LHCN-M2 (cell line): ENCODE data around the gene CBX8. TPM values are rescaled to one million over a fixed set of nuclear protein-coding genes. Genes with fewer than 3 reads are reported as not detected.

Source experiments
- DNase-seq: peaks from one replicate; pipeline ENCODE4 v3.0.0-alpha.2; 2012; ENCODE audit warnings: low read depth
- polyA plus RNA-seq: library from polyadenylated mRNA; unstranded; fragments of >200 nt; gene quantifications from one replicate; pipeline ENCODE4 v1.2.1, GENCODE V29; 2012; ENCODE audit warnings: missing spikeins
- total RNA-seq: library from RNA; depleted of rRNA; stranded (reverse); fragments of >200 nt; gene quantifications from 2 replicates; pipeline ENCODE4 v1.2.3, GENCODE V29; 2014; rRNA removed

CBX8 gene
- 5.1 and 10.8 TPM in 2 replicates for total RNA-seq
- polyA plus RNA-seq = 5.9 TPM

DNA sequence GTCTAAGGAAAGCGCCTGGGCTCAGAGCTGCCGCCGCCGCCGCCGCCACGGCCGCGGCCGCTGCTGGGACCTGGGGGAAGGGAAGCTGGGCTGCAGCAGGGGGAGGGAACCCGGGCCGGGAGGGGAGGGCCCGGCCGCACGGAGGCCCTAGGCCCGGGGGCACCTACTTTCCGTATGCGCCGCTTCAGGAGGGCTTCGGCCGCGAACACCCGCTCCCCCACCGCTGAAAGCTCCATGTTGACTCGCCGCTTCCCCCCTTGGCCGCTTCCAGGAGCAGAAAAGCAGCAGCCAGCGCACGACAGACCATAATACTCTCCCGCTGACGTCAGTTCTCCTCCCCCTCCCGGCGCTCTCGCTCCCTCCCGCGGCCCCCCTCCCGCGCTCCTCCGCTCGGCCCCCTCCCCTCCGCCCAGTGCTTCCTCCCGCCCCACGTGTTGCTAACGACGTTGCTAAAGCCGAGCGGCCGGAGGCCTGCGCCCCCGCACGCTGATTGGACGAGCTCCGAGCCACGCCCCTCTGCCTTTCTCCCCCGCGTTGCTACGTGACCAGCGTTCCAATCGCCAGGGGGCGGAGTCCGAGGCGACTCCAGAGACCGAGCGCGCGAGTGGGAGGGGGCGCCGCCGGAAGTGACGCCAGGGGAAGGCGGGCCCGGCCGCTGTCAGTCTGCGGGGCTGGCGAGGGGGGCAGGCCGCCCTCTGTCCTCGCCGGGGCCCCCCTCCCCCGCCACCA lies at the start of gene CBX8:
Gene CBX8, minus strand, starts transcription at position 315 of the 729 bp plus-strand sequence. Its CDS starts 79 bp downstream, at position 236.
- peak; percentile 98 for DNase-seq

DNA sequence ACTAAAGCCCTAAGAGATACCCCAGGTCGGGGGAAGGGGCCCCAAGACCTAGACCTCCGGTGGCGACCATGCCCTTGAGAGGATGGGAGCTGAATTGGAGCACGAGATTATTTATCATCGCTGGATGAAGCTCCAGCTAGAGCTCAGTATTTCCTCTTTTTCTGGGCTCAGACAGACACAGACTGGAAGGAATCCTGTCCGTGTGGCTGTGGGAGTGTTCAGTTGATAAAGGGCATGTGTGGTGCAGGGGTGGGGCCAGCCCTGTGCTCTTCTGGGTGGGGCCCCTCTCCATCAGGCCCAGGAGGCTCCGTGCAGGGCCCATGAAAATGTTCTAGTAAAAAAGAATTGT lies 48.7 kb upstream of the CBX8 start:
- no peak for DNase-seq

DNA sequence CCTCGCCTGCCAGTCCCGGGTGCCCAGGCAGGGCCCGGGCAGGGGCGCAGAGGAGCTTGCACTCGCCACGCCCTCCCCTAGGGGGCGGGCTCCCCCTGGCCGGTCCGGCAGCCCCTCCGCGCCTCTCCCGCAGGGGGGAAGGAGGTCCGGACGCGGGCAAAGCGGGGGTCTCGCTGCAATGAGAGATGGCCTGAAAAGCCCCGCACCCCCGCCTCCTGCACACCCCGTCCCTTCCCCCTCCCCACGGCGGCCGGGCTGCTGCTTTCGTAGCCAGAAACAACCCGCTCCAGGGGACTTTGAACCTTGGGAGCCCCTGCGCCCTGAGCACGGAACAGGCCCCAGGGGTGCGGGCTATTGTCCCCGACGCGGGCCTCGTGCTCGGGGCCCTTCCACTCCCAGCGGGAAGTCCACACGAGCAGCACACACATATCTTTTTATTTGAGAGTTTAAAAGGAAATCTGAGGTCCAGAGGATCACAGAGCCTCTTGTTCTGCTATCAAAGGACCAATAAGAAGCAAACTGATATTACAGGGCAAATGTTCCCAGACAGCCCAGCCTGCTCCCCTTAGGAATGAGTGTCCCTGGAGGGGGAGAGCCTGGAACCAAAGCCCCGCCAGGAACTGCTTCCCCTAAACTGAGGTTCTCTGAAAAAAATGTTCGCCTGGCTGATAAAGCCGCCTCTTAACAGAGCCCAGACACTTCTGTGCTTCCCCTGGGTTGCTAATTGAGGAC lies 48.2 kb upstream of the CBX8 start:
- no peak for DNase-seq

DNA sequence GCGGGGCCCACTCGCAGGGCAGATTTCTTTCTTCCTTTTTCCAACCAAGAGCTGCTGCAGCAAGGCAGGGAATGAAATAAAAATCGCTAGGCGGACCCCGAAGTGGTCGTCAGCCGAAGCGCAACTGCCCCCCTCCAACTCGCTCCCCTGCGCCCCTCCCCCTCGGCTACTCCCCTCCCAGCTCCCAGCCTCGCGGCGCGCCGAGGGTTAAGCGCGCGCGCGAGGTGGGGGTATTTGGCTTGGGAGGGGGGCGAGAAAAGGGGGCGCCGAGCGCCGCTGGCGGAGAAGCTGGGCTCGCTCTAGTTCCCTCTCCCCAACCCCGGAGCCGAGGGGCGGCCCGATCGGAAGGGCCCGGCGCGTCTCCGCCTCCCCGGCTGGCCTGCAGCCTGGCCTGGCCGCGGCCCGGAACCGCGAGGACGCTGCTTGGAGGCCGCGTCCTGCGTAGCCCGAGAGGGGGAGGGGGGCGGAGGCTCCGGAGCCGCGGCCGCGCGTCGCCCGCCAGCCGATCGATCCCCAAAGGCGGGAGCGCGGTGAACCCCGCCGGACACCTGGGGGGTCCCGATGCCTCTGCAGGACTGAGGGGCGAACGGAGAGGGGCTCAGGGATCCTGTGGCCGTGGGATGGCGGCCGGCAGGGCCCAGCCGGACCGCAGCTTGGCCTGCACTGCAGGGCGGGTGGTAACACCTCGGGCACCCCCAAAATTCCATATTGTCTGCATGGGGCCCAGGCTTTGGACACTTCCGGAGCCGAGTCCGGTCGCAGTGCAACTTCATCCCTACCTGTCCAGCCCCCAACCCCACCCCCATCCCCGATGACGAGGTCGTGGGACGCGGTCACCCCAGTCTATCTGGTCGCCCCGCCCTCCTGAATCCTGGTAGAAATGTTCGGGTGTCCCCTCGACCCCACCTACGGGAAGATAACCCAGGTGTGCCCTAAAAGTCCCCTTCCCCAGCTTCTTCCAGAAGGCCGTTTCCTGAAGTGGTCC lies 47.2 kb upstream of the CBX8 start:
- peak; percentile 49 for DNase-seq

DNA sequence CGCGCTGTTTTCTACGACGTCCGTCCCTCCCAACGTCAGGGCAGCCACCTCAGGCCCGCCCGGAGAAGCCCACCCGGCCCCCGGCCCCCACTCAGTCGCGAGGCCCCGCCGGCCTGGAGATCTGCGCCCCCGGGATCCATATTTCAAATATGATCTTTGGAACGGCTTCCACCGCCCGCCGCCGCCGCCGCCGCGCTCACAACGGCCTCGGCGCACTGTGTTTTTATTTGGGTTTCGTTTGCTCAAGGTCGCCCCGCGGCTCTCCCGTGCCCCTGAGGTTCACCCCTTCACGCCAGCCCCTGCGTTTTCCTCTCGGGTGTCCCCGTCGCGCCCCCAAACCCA lies 46.6 kb upstream of the CBX8 start:
- DNase-seq = no peak

DNA sequence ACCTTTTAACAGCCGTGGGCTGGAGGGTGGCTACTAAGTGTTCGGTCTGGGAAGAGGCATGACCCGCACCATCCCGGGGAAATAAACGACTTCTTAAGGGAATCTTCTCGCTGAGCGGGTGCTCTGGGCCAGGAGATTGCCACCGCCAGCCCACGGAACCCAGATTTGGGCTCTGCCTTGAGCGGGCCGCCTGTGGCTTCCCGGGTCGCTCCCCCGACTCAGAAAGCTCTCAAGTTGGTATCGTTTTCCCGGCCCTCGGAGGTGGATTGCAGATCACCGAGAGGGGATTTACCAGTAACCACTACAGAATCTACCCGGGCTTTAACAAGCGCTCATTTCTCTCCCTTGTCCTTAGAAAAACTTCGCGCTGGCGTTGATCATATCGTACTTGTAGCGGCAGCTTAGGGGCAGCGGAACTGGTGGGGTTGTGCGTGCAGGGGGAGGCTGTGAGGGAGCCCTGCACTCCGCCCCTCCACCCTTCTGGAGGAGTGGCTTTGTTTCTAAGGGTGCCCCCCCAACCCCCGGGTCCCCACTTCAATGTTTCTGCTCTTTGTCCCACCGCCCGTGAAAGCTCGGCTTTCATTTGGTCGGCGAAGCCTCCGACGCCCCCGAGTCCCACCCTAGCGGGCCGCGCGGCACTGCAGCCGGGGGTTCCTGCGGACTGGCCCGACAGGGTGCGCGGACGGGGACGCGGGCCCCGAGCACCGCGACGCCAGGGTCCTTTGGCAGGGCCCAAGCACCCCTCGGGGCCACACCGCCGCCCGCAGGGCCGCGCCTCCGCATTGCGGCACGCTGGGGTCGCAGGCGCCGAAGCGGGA lies 46.0 kb upstream of the CBX8 start:
- no peak for DNase-seq

DNA sequence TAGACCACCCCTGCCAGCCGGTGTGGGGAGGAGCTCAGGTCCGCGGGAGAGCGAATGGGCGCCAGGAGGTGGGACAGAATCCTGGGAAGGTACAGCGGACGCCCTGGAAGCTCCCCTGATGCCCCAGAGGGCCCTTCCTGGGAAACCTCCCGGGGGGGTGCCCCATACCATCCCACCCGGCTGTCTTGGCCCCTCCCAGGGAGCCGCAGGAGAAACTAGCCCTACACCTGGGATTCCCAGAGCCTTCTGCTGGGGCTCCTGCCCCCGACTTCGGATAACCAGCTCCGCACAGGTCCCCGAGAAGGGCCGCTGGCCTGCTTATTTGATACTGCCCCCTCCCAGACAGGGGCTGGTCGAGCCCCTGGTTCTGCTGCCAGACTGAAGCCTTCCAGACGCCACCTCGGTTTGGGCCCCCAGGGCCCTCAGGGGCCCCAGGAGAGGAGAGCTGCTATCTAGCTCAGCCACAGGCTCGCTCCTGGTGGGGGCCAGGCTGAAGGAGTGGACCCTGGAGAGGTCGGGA lies 45.3 kb upstream of the CBX8 start:
- no peak for DNase-seq

DNA sequence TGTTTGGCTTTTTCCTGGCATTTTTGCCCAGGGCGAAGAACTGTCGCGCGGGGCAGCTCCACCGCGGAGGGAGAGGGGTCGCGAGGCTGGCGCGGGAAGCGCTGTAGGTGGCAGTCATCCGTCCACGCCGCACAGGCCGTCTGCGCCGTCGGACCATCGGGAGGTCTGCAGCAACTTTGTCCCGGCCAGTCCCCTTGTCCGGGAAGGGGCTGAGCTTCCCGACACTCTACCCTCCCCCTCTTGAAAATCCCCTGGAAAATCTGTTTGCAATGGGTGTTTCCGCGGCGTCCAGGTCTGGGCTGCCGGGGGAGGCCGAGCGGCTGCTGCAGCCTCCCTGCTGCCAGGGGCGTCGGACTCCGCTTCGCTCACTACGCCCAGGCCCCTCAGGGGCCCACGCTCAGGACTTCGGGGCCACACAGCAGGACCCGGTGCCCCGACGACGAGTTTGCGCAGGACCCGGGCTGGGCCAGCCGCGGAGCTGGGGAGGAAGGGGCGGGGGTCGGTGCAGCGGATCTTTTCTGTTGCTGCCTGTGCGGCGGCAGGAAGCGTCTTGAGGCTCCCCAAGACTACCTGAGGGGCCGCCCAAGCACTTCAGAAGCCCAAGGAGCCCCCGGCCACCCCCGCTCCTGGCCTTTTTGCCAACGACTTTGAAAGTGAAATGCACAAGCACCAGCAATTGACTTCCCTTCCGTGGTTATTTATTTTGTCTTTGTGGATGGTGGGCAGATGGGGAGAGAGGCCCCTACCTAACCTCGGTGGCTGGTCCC lies 44.7 kb upstream of the CBX8 start:
- no peak for DNase-seq

DNA sequence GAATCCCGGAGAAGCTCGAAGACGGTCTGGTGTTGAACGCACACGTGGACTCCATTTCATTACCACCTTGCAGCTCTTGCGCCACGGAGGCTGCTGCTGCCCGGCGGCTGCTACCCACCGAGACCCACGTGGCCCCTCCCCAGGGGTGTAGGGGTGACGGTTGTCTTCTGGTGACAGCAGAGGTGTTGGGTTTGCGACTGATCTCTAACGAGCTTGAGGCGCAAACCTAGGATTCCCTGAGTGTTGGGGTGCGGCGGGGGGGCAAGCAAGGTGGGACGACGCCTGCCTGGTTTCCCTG lies 44.1 kb upstream of the CBX8 start:
- no peak for DNase-seq

DNA sequence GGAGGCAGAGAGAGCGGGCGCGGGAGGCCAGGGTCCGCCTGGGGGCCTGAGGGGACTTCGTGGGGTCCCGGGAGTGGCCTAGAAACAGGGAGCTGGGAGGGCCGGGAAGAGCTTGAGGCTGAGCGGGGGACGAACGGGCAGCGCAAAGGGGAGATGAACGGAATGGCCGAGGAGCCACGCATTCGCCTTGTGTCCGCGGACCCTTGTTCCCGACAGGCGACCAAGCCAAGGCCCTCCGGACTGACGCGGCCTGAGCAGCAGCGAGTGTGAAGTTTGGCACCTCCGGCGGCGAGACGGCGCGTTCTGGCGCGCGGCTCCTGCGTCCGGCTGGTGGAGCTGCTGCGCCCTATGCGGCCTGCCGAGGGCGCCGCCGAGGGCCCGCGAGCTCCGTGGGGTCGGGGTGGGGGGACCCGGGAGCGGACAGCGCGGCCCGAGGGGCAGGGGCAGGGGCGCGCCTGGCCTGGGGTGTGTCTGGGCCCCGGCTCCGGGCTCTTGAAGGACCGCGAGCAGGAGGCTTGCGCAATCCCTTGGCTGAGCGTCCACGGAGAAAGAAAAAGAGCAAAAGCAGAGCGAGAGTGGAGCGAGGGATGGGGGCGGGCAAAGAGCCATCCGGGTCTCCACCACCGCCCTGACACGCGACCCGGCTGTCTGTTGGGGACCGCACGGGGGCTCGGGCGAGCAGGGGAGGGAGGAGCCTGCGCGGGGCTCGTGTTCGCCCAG lies 43.6 kb upstream of the CBX8 start:
- DNase-seq = peak; percentile 29

DNA sequence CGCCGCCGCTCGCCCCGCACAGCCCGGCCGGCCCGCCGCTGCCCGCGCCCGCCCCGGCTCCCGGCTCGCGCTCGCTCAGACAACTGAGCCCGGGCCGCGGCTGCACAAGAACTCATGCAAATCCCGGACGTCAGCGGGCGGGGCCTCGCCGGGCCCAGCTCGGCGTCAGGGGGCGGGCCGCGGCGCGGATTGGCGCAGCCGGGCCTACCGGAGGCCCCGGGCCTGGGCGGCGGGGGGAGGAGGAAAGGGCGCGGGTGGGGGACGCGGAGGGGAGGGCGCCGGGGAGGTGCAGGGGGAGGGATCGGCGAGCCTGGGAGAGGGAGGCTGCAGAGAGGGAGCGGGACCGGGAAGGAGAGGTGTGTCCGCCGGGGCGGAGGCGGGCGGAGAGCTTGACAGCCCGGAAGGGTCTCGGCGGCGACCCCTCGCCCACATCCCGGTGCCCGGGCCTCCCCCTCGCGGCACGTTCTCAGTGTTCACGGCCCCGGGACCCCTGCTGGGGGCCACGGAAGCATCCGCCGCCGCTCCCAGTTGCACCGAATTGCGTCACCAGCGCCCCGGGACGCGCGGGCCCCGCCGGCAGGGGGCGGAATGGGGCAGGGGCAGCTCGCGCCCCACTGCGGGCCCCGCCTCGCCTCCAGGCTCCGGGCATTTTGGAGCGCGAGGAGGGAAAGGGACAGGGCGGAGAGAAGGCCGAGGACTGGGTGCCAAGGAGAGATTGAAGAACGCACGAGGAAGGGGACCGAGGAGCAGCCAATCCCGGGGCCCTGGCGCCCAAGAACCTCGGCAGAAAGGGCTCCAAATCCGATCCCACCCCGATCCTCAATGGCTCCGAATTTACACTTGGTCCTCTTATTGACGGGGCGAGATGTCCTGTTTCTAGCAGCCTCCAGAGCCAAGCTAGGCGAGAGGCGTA lies 42.7 kb upstream of the CBX8 start, which contains the start of gene CBX4:
Gene CBX4, minus strand, starts transcription at position 85 of the 913 bp plus-strand sequence. CDS start 189 bp downstream, outside the sequence.
- peak; percentile 89 for DNase-seq

DNA sequence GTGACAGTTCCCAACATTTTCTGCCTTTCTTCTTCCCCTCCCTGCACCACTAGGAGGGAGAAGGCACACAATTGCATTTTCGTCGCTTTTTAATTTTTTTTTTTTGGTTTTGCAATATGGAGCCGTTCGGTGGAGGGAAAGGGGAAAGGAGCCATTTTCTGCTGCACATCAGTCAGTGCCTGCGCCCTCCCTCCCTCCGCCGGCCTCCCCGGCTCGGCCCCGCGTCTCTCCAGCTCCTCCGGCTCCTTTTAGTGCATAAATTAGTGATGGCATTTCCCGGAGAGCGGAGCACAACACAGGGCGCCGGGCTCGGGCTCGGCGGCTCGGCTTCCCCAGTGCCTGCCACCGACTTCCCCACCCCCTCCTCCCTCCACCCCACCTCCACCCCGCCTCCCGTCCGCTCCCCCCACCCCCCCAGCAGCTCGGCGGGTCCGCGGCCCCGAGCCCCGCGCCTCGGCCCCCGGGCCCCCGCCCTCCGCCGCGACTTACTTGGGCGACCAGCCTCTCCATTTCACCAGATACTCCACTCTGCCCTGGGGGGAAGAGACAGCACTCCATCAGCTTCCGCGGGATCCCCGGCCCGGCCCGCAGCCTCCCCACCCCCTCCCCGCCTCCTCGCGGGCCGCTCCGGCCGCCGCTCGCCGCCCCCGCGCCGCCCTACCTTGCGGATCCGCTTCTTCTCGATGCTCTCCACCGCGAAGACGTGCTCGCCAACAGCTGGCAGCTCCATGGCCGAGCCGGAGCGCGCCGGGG lies 41.8 kb upstream of the CBX8 start:
- peak; percentile 67 for DNase-seq

DNA sequence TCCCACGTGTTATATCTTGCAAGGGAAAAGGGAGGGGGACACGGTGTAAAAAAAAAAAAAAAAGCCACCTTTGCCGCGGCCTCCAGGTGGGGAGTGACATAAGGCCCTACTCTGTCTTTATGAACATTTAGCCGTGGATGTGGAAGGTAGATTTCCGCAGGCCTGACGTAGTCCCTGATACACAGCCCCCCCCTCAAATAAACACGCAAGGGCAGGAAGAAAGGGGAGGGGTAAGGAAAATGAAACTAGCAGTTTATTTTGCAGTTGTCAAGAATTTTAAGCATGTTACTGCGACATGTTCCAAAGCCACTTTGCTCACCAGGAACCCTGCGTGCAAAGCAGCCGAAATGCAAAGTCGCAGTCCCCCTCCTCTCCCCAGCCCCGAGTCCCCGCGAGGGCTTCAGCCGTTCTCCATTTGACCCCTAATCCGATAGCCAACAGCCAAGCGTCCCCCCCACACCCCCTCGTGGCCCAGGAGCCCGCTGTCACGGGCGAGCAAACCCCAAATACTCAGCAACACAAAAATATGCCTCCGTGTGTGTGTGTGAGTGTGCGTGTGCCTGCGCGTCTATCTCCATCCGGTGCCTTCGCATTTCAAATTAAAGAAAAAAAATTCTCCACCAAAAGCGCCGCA lies 41.1 kb upstream of the CBX8 start:
- DNase-seq = no peak

DNA sequence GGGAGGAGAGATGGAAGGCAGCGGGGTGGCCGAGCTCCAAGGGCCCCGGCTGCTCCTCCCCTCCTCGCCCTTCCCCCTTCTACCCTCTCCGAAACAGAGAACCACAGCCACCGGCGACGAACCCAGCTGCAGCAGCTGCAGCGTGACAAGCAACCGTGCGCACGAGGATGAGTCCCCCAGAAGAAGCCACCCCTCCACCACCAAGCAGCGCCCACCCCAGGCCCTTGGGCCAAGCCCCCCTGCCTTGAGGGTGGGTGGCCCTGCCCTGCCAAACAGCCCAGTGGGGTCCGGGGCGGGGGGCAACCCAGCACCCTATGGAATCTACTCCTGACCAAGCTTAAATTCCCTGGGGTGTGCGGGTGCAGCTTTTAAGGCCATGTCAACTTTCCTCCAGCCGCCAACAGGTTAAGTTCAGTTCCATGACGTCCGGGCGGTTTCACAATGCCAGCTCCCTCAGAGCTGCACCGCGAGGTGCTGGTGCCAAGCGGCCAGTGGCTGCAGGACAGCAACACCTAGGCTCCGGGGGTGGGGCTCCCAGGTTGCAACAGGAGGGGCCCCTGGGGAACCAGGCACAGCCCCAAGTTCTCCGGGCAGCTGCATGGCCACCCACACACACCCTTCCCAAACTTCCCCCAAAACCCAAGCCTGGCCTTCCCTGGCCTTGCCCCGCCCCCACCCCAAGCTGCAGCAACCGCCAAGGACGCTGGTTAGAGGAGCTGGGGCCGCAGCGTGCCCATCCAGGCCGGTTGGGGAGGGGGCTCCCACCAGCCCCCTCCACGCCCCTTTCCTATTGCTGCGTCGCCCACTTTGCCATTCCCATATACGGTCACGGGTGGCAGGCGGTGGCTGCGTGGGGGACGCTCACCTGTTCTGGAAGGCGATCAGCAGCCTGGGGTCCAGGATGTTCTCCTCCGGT lies 40.4 kb upstream of the CBX8 start:
- DNase-seq = peak; percentile 25

DNA sequence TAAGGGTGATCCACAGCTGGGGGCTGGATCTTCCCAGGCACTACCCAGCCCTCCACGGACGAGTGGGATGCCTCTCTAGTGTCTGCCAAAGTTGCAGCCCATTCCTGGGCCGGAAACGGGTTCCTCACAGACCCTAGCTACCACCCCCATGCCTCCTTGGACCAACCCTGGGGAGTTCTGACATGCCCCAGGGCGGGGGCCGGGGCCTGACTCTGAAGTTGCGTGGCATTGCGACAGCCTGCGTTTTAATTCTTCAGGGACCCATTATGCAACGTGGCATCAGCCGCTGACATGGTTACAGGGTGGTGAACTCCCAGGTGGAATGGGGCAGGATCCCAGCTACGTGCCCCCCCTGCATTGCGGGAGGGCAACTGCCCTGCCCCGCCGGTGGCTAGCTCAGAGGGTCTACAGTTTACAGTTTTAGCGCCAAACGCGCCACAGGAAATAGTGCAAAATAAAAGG lies 39.7 kb upstream of the CBX8 start:
- DNase-seq = no peak

DNA sequence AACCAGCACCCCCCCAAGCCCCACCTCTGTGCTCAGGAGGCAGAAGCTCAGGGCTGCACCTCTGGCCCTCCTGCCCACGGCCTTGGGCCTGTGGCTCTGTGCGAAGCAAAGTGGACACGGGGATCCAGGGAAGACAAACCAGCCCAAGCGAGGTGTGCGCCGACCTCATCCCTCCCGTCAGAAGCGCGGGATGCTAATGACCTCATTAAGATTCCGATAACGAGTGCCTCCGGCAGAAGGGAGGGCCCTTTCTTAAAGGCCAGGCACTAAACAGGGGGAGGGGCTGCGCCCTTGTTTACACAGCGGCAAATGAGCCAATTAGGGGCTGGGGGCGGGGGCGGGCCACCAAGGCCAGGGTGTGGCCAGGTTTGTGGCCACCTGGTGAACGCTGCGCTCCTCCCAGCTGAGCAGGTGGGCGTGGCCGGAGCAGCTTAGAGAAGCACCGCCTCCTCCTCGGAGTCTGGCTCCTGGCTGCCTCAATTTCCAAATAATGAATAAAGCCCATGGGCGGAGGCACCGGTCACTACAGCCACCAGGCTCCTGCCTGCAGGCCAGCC lies 39.2 kb upstream of the CBX8 start:
- DNase-seq = no peak
